H1 (cell line): ENCODE data around the gene APOL1. TPM values are rescaled to one million over a fixed set of nuclear protein-coding genes. Genes with fewer than 3 reads are reported as not detected.
"Not testable (repeated sequence)": the region's sequence is repeated elsewhere in the genome, so short reads cannot be mapped to it uniquely, and the experiment has no call there.

Experiments used
- CTCF ChIA-PET: fragments of 300-600 bp; sonication (Branson Sonifier 250); formaldehyde crosslinking; loops from one replicate; lab custom pipeline; 2021; ENCODE audit not compliant: partially characterized antibody; lab: Charles Lee
- POLR2A ChIA-PET: fragments of 300-600 bp; sonication (Branson Sonifier 250); formaldehyde crosslinking; loops from one replicate; lab custom pipeline; 2021; ENCODE audit warnings: inconsistent platforms; ENCODE audit not compliant: partially characterized antibody; lab: Charles Lee
- DNase-seq, 2 experiments: peaks; one replicate each; pipeline versions ENCODE4 v3.0.0 to v3.0.0-alpha.2; 2010 to 2022; ENCODE audit warnings: low spot score in 2 of 2, low read depth in 1 of 2, mixed read lengths in 1 of 2
- FAIRE-seq: peaks from 2 replicates; lab custom pipeline; 2011; peaks lifted over from hg19 to GRCh38; lab: Jason Lieb, UNC
- H2AFZ ChIP-seq: 2 replicates; pipeline ENCODE4 v1.8.1; 2012; ENCODE audit warnings: low read length, inconsistent platforms
- H2AK5ac ChIP-seq: 2 replicates; pipeline ENCODE4 v1.6.1; 2013; ENCODE audit warnings: low read depth, low read length
- H2BK120ac ChIP-seq: replicated peaks from 2 replicates; pipeline ENCODE3; 2013; ENCODE audit warnings: low read depth, low read length, inconsistent platforms
- H2BK12ac ChIP-seq: 2 replicates; pipeline ENCODE4 v1.6.1; 2013; ENCODE audit warnings: low read depth, low read length
- H2BK15ac ChIP-seq: 2 replicates; pipeline ENCODE4 v1.6.1; 2013; ENCODE audit warnings: low read length
- H2BK20ac ChIP-seq: 2 replicates; pipeline ENCODE4 v1.6.1; 2013; ENCODE audit warnings: low read length
- H2BK5ac ChIP-seq: 2 replicates; pipeline ENCODE4 v1.6.1; 2013; ENCODE audit warnings: low read depth, low read length
- H3K14ac ChIP-seq: 2 replicates; pipeline ENCODE4 v1.6.1; 2013; ENCODE audit warnings: inconsistent platforms; ENCODE audit not compliant: insufficient read length
- H3K18ac ChIP-seq: 2 replicates; pipeline ENCODE4 v1.6.1; 2013; ENCODE audit warnings: low read length; ENCODE audit errors: extremely low read depth
- H3K23ac ChIP-seq: 2 replicates; pipeline ENCODE4 v1.6.1; 2013; ENCODE audit warnings: inconsistent platforms; ENCODE audit not compliant: insufficient read length
- H3K23me2 ChIP-seq: 2 replicates; pipeline ENCODE4 v1.6.1; 2013; ENCODE audit warnings: low read depth, low read length
- H3K27ac ChIP-seq: 2 replicates; pipeline ENCODE4 v1.6.1; 2011; ENCODE audit warnings: low read depth, low read length, inconsistent platforms
- H3K27me3 ChIP-seq, 4 experiments: replicated peaks in 1 of 4; 1 replicate in 1 of 4; 2 replicates in 3 of 4; pipeline versions ENCODE4 v1.6.1 to v1.8.1; 2011 to 2013; ENCODE audit warnings: low read length in 3 of 4, mild to moderate bottlenecking in 3 of 4, inconsistent platforms in 2 of 4, mixed read lengths in 2 of 4, moderate library complexity in 1 of 4; ENCODE audit not compliant: control insufficient read depth in 3 of 4, insufficient read depth in 3 of 4; ENCODE audit errors: extremely low read depth in 1 of 4
- H3K36me3 ChIP-seq, 4 experiments: 2 replicates each; pipeline versions ENCODE4 v1.6.1 to v1.8.1; 2011 to 2013; ENCODE audit warnings: mild to moderate bottlenecking in 4 of 4, low read length in 3 of 4, moderate library complexity in 2 of 4, control low read depth in 1 of 4, inconsistent platforms in 1 of 4; ENCODE audit not compliant: insufficient read depth in 4 of 4, control insufficient read depth in 2 of 4
- H3K4ac ChIP-seq: replicated peaks from 2 replicates; pipeline ENCODE3; 2013; ENCODE audit warnings: low read length, low read depth, mixed read lengths, inconsistent platforms; ENCODE audit not compliant: insufficient read length
- H3K4me1 ChIP-seq, 4 experiments: replicated peaks in 1 of 4; 1 replicate in 1 of 4; 2 replicates in 3 of 4; pipeline versions ENCODE4 v1.6.1 to v1.8.1; 2011 to 2013; ENCODE audit warnings: low read length in 3 of 4, inconsistent platforms in 2 of 4, mixed read lengths in 1 of 4; ENCODE audit not compliant: insufficient read depth in 4 of 4, control insufficient read depth in 3 of 4
- H3K4me2 ChIP-seq, 2 experiments: 2 replicates each; pipeline versions ENCODE4 v1.6.1 to v1.8.1; 2011 to 2013; ENCODE audit warnings: low read depth in 2 of 2, low read length in 2 of 2, control low read depth in 1 of 2, inconsistent platforms in 1 of 2, mild to moderate bottlenecking in 1 of 2; ENCODE audit not compliant: insufficient read depth in 1 of 2
- H3K4me3 ChIP-seq, 4 experiments: fragments of 200-600, 300-600 bp in 1 of 4; sonication (generic), shearing (Covaris generic), sonication (Bioruptor Twin) in 1 of 4; 2 replicates each; pipeline versions ENCODE4 v1.5.1 to v1.8.1; 2011 to 2016; ENCODE audit warnings: low read length in 4 of 4, low read depth in 3 of 4, control low read depth in 2 of 4, inconsistent platforms in 2 of 4, mild to moderate bottlenecking in 2 of 4, mixed read lengths in 1 of 4, moderate library complexity in 1 of 4; ENCODE audit not compliant: insufficient read depth in 2 of 4; ENCODE audit errors: extremely low read depth in 1 of 4
- H3K56ac ChIP-seq: replicated peaks from 2 replicates; pipeline ENCODE3; 2013; ENCODE audit warnings: low read depth, mild to moderate bottlenecking, mixed read lengths, low read length, inconsistent platforms; ENCODE audit not compliant: insufficient read length
- H3K79me1 ChIP-seq: 2 replicates; pipeline ENCODE4 v1.6.1; 2013; ENCODE audit warnings: low read depth, low read length, control low read depth
- H3K79me2 ChIP-seq, 2 experiments: 2 replicates each; pipeline versions ENCODE4 v1.6.1 to v1.8.1; 2012 to 2013; ENCODE audit warnings: low read length in 2 of 2, mild to moderate bottlenecking in 2 of 2, inconsistent platforms in 1 of 2; ENCODE audit not compliant: insufficient read depth in 2 of 2, control insufficient read depth in 1 of 2
- H3K9ac ChIP-seq, 4 experiments: replicated peaks in 1 of 4; 1 replicate in 1 of 4; 2 replicates in 3 of 4; pipeline versions ENCODE4 v1.6.1 to v1.8.1; 2011 to 2013; ENCODE audit warnings: low read depth in 3 of 4, low read length in 3 of 4, control low read depth in 2 of 4, mild to moderate bottlenecking in 2 of 4, moderate library complexity in 2 of 4, inconsistent platforms in 1 of 4; ENCODE audit errors: extremely low read depth in 1 of 4
- H3K9me3 ChIP-seq, 2 experiments: 2 replicates each; pipeline versions ENCODE4 v1.6.1 to v1.8.1; 2012 to 2013; ENCODE audit warnings: mild to moderate bottlenecking in 2 of 2, moderate library complexity in 2 of 2, control low read depth in 1 of 2, inconsistent platforms in 1 of 2, low read depth in 1 of 2, low read length in 1 of 2, mixed read lengths in 1 of 2; ENCODE audit not compliant: insufficient read depth in 2 of 2
- H4K20me1 ChIP-seq, 2 experiments: replicated peaks in 1 of 2; 2 replicates each; pipeline versions ENCODE3 to v1.8.1; 2011 to 2013; ENCODE audit warnings: inconsistent platforms in 2 of 2, low read length in 2 of 2, mild to moderate bottlenecking in 1 of 2; ENCODE audit not compliant: insufficient read depth in 2 of 2, control insufficient read depth in 1 of 2
- H4K5ac ChIP-seq: 2 replicates; pipeline ENCODE4 v1.6.1; 2013; ENCODE audit warnings: low read length, low read depth, mixed read lengths, inconsistent platforms; ENCODE audit not compliant: insufficient read length
- H4K8ac ChIP-seq: 2 replicates; pipeline ENCODE4 v1.8.0; 2013; ENCODE audit warnings: mild to moderate bottlenecking, moderate library complexity, low read length, inconsistent platforms; ENCODE audit not compliant: insufficient read depth; ENCODE audit errors: extremely low read depth
- H4K91ac ChIP-seq: replicated peaks from 2 replicates; pipeline ENCODE3; 2013; ENCODE audit warnings: low read length, mixed read lengths, inconsistent platforms; ENCODE audit not compliant: insufficient read length
- CTCF ChIP-seq, 3 experiments: IDR thresholded peaks; 1 replicate in 2 of 3; 2 replicates in 1 of 3; pipeline versions ENCODE4 v1.5.1 to v1.6.1; 2011; ENCODE audit warnings: low read length in 3 of 3, mild to moderate bottlenecking in 3 of 3, inconsistent platforms in 2 of 3, low read depth in 1 of 3, moderate library complexity in 1 of 3; ENCODE audit not compliant: insufficient read depth in 1 of 3; ENCODE audit errors: control extremely low read depth in 1 of 3
- RAD21 ChIP-seq, 2 experiments: IDR thresholded peaks in 1 of 2; conservative IDR thresholded peaks in 1 of 2; 2 replicates each; pipeline ENCODE4 v1.6.1; 2011; ENCODE audit warnings: low read depth in 2 of 2, low read length in 2 of 2, improper control_type of control experiment in 1 of 2, inconsistent platforms in 1 of 2, mild to moderate bottlenecking in 1 of 2, moderate library complexity in 1 of 2
- WGBS, 2 experiments: shearing (Covaris generic) in 1 of 2; methylation state at CpG; one replicate each; pipeline versions ENCODE4 v1.1.6 to v1.1.7; 2013 to 2015; ENCODE audit warnings: low lambda C conversion rate in 2 of 2, mixed read lengths in 2 of 2, inconsistent platforms in 1 of 2, low coverage in 1 of 2, missing lambda C conversion rate in 1 of 2; ENCODE audit not compliant: insufficient replicate concordance in 2 of 2, insufficient coverage in 1 of 2, insufficient read length in 1 of 2; ENCODE audit errors: extremely low coverage in 1 of 2, missing lambda C conversion rate in 1 of 2; 5-methylcytosine and 5-hydroxymethylcytosine counted together
- polyA plus RNA-seq, 7 experiments: library from polyadenylated mRNA; depleted of rRNA in 3 of 7; stranded (reverse) in 5 of 7; unstranded in 2 of 7; fragments of >200 nt in 5 of 7; fragments of 200-250 nt in 2 of 7; gene quantifications; 1 replicate in 5 of 7; 2 replicates in 1 of 7; 4 replicates in 1 of 7; pipeline versions ENCODE4 v1.2.1 to v1.2.3, GENCODE V29; 2011 to 2013; ENCODE audit warnings: missing spikeins in 2 of 7, mixed read lengths in 2 of 7
- total RNA-seq: library from RNA; stranded (reverse); fragmentation: NEBNext Ultra II Directional; extraction: Animal tissue kit (Norgen Biotek cat#: 25700); gene quantifications from 2 replicates; pipeline ENCODE4 v1.2.1, GENCODE V29; 2021

APOL1 gene
- total and polyA plus RNA-seq, 2 of the 8 experiments (the other 6 are each of a cell fraction or from before 2014, with no cell fraction given), result not detected

GRCh38 chr22:36231051-36231450, 21.9 kb upstream of the APOL1 start:
- H3K4me1 ChIP-seq, H2AK5ac ChIP-seq, H3K36me3 ChIP-seq, H2BK12ac ChIP-seq, H4K20me1 ChIP-seq, H3K79me2 ChIP-seq, H4K8ac ChIP-seq, H3K23ac ChIP-seq, POLR2A ChIA-PET, H4K91ac ChIP-seq, H3K18ac ChIP-seq, H3K4ac ChIP-seq, H2BK15ac ChIP-seq, H3K4me2 ChIP-seq, H3K14ac ChIP-seq, H3K56ac ChIP-seq, H3K4me3 ChIP-seq, H2BK5ac ChIP-seq, H4K5ac ChIP-seq, H2BK20ac ChIP-seq, H2BK120ac ChIP-seq, H3K9me3 ChIP-seq, H3K23me2 ChIP-seq, H3K9ac ChIP-seq, H3K27me3 ChIP-seq, H2AFZ ChIP-seq, H3K27ac ChIP-seq, H3K79me1 ChIP-seq: not testable (repeated sequence)
- peak; percentile 100 for FAIRE-seq
- WGBS, 2 experiments, result 77% methylated on average over 5 of the region's 5 CpGs; no CpG with 5 or more reads in 1 of the 2 experiments
- CTCF ChIA-PET, result interaction anchor here (0.9 to 2.0 kb wide), 4 partner anchors 9 to 55 kb away, joined by 3 to 8 read pairs (median 6); no protein-coding TSS in a partner anchor
- TF ChIP-seq RAD21 (IDR thresholded peaks at IDR 0.05 in 1 of 2, conservative IDR thresholded peaks at IDR 0.05 in 1 of 2; ENCODE audit: low read depth in 2 of 2, low read length in 2 of 2) (peak; percentile 36 to 53), CTCF (IDR thresholded peaks at IDR 0.05; ENCODE audit: control extremely low read depth in 1 of 3, insufficient read depth in 1 of 3, low read depth in 1 of 3, low read length in 3 of 3) (peak; percentile 30 to 50 (median 44))
- DNase-seq, result peak; percentile 27 to 52
